Thyroid gland (tissue), 4 donors: ENCODE results near the gene TOM1L2.

Experiments used
- CTCF ChIP-seq, 6 experiments: fragments of 200-600 bp in 3 of 6; fragments of 450-650 bp in 3 of 6; sonication (generic) in 3 of 6; IDR thresholded peaks; one replicate each; pipeline ENCODE4 v1.5.1; 2016 to 2019; ENCODE audit warnings: antibody characterized with exemption in 6 of 6, mild to moderate bottlenecking in 2 of 6, inconsistent platforms in 1 of 6, moderate library complexity in 1 of 6
- POLR2A ChIP-seq, 2 donors: fragments of 450-650 bp; IDR thresholded peaks; one replicate each; pipeline ENCODE4 v1.6.1; 2017; ENCODE audit warnings: antibody characterized with exemption in 2 of 2, mild to moderate bottlenecking in 2 of 2, moderate library complexity in 1 of 2

GRCh38 chr17:17944743-17945142, 27.5 kb downstream of the TOM1L2 start:
- TF ChIP-seq CTCF (IDR thresholded peaks at IDR 0.05) = no peak
- TF ChIP-seq POLR2A (IDR thresholded peaks at IDR 0.05) = no peak
